Cerebellar cortex (tissue), 1 donor: ENCODE results near the gene PHETA1.
A peak's percentile ranks its signal among the peaks of the same experiment; 100 is the strongest.

ENCODE experiments used
- DNase-seq: peaks from one replicate; pipeline ENCODE4 v3.0.0-alpha.2; 2015; ENCODE audit warnings: low spot score

PHETA1 gene

DNA sequence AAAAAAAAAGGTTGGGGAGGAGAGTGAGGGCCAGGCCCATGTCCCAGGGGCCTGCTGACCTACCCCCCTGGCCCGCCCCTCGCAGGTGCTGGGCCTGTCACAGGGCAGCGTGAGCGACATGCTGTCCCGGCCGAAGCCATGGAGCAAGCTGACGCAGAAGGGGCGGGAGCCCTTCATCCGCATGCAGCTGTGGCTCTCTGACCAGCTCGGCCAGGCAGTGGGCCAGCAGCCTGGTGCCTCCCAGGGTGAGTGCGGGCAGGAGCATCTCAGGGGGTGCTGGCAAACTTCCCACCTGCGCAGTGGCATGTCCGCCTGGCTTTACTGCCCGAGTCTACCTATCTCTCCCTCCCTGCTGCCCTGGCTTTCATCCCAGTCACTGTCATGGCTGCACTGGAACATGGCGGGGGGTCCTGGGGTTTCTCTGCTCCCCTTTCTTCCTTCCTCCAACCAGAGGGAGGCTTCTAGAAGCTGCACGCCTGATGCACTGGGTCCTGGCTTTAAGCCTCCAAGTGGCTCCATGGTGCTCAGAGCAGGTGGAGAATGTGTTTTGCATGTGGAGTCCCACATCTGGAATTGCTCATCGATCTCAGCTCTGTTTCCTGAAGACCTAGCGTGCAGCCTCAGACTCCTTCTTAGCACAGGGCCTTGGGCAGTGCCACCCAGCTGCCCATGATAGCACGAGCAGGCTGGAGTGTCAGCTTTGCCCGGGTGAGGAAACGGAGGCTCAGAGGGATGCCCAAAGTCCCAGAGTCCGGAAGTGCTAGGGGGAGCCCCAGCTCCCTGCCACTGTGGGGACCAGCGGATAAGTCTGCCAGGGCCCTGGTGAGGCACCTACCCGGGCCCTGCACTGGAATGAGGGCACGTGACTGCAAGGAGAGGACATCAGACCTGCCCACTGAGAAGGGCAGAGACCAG is 46.3 kb downstream of the PHETA1 start:
- no peak for DNase-seq

GRCh38 chr12:111321317-111321716 is 47.6 kb downstream of the PHETA1 start:
- no peak for DNase-seq

- DNase-seq, result no peak
These were observed 48.4 kb downstream of the PHETA1 start for GRCh38 chr12:111320258-111321050.

DNA sequence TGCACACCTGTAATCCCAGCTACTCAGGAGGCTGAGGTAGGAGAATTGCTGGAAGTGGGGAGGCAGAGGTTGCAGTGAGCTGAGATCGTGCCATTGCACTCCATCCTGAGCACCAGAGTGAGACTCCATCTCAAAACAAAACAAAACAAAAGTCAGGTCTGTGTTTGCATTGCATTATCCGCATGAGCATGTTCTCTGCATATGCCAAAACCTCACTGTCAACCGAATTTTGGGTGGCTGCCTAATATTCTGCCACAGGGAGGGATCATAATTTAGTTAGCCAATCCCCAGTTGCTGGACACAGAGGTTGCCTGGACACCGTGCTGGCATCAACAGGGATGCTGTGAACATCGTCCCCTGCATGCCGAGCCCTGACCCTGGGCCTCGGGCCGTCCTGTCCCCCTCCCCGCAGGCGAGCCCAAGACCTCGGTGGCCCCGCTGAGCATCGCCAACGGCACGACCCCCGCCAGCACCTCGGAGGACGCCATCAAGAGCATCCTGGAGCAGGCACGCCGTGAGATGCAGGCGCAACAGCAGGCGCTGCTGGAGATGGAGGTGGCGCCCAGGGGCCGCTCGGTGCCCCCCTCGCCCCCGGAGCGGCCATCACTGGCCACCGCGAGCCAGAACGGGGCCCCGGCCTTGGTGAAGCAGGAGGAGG is 49.2 kb downstream of the PHETA1 start:
- no peak for DNase-seq

DNA sequence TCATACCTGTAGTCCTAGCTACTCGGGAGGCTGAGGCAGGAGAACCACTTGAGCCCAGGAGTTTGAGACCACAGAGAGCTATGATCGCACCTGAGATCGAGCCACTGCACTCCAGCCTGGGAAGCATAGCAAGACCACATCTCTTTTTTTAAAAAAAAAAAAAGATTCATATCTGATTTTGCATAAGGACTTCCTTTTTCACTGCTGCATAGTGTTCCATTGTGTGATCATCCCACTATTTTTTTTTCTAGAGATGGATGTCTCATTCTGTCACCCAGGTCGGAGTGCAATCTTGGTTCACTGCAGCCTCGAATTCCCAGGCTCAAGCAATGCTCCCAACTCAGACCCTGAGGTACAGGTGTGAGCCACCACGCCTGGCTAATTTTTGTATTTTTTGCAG is 50.4 kb downstream of the PHETA1 start:
- no peak for DNase-seq

DNA sequence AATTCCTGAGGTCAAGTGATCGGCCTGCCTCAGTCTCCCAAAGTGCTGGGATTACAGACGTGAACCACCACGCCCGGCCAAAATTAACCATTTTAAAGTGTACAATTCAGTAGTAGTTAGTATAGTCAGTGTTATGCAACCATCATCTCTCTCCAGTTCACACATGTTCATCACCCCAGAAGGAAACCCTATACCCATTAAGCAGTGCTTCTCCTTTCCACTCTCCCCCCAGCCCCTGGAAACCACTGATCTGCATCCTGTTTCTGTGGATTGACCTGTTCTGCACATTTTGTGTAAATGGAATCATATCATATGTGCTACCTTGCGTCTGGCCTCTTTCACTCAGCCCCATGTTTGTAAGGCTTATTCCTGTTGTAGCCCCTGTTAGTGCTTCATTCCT is 52.2 kb downstream of the PHETA1 start:
- no peak for DNase-seq

DNA sequence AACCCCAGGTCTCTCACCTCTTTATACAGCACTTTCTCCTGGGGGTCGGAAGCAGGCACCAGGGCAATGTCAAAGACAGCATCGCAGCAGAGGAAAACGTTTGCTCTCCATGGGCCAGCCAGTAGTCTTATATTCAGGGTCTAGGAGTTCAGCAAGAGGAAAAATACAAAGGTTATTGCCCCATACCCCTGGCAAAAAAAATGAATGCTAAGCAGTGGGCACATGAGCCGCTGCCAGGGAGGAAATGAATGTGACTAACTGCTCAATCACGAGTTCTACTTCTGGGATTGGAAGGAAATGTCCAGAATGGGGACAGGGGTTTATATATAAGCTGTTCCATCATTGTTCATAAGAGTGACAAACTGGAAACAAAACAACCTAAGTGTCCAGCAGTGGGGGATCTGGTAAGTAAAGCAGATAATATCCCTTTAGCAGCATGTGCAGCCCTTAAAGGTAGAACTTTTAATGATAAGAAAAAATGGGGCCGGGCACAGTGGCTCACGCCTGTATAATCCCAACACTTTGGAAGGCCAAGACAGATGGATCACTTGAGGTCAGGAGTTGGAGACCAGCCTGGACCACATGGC is 53.8 kb downstream of the PHETA1 start:
- DNase-seq, result no peak

GRCh38 chr12:111313833-111314259 is 55.0 kb downstream of the PHETA1 start:
- DNase-seq, result peak; percentile 73

DNA sequence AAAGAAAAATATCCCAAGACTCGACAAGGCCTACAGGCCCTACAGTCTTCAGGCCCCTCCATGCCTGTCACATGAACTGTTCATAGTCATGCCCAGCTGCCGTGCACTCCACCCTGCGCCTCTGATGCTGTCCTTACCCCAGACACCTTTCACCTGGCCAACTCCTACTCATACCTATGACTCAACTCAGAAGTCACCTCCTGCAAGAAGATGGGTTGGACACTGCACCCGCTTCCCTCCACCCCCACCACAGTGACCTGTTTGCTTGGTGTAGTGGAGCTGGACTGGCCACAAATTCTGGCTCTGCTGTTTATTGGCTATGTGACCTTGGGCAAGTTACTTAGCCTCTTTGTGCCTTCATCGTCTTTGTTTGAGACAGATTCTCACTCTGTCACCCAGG is 56.2 kb downstream of the PHETA1 start:
- no peak for DNase-seq

GRCh38 chr12:111312016-111312415 is 56.9 kb downstream of the PHETA1 start:
- DNase-seq, result no peak

GRCh38 chr12:111311011-111311410 is 57.9 kb downstream of the PHETA1 start:
- DNase-seq, result no peak
